CD1c-positive myeloid dendritic cell (primary cell): ENCODE results near the gene ZNF428.
A peak's percentile ranks its signal among the peaks of the same experiment; 100 is the strongest.

Experiments
- DNase-seq: peaks from one replicate; pipeline ENCODE4 v3.0.0-alpha.2; 2016; ENCODE audit errors: extremely low spot score

The ZNF428 gene

GRCh38 chr19:43562226-43562697 lies 57.2 kb downstream of the ZNF428 start:
- DNase-seq: peak; percentile 37

- no peak for DNase-seq
Measured at GRCh38 chr19:43561139-43561970, 58.1 kb downstream of the ZNF428 start.

GRCh38 chr19:43560687-43561086 lies 58.7 kb downstream of the ZNF428 start:
- DNase-seq: no peak
